ENCODE measurements around the gene MUC22. TPM values are rescaled to one million over a fixed set of nuclear protein-coding genes. Genes with fewer than 3 reads are reported as not detected.

The MUC22 gene
- total and polyA plus RNA-seq, 2 of the 4 experiments (the other 2 are of a cell fraction), result 0.02 TPM; not detected in 1

DNA sequence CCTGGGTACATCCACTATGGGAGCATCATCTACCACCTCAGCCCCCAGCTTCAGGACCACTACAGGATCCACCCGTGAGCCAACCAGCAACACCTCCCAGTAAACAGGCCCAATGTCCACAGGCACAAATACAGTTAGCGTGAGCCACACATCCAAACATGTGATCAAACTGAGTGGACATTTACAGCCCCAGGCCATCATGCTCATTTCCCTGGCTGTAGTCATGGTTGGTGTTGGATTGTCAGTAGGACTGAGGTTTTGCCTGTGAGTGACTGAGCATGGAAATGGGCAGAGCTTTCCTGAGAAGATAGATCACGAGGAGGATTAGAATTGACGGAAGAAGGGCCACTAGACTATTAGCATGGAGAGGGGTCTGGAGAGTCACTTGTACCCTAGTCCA lies 37.5 kb upstream of the MUC22 start:
- Histone ChIP-seq H3K56ac (ENCODE audit: extremely low read depth, insufficient read depth, low read length) (no peak overlapping the region), H3K79me1 (ENCODE audit: low read depth in 1 of 2, low read length in 2 of 2) (no peaks in the 10 kb centered on the region), H4K91ac (ENCODE audit: insufficient read depth, low read depth, low read length) (no peak overlapping the region), H3K9me3 (ENCODE audit: control insufficient read depth, insufficient read depth, low read length) (no peaks in the 10 kb centered on the region), H4K20me1 (ENCODE audit: insufficient read depth, low read length) (no peaks in the 10 kb centered on the region), H3K4me2 (ENCODE audit: low read depth, low read length) (no peak overlapping the region), H3K9me1 (ENCODE audit: insufficient read depth, low read length) (no peaks in the 10 kb centered on the region), H3K4me1 (ENCODE audit: control insufficient read depth, insufficient read depth, low read length) (no peaks in the 10 kb centered on the region), H3K36me3 (ENCODE audit: control insufficient read depth, insufficient read depth, low read length) (no peaks in the 10 kb centered on the region), H2BK5ac (ENCODE audit: low read depth, low read length, poor library complexity, severe bottlenecking) (no peak overlapping the region), H4K5ac (ENCODE audit: low read depth, low read length) (no peak overlapping the region), H3K14ac (replicated peaks; ENCODE audit: low read depth, low read length) (no peak overlapping the region), H2AK5ac (ENCODE audit: low read depth, low read length) (no peak overlapping the region), H3K9ac (ENCODE audit: low read depth, low read length) (no peak overlapping the region), H2BK120ac (ENCODE audit: low read depth, low read length) (no peak overlapping the region), H3K27ac (ENCODE audit: insufficient read depth, low read length) (no peak overlapping the region), H2BK20ac (ENCODE audit: low read depth, low read length) (no peak overlapping the region), H2BK15ac (ENCODE audit: low read depth, low read length) (no peak overlapping the region), H3K18ac (ENCODE audit: low read depth, low read length) (no peak overlapping the region), H2AK9ac (replicated peaks; ENCODE audit: low read depth, low read length, poor library complexity) (peak overlapping the region; percentile 5), H3K23ac (ENCODE audit: low read depth, low read length) (no peak overlapping the region), H2AFZ (replicated peaks; ENCODE audit: low read length, poor library complexity) (no peak overlapping the region), H4K8ac (ENCODE audit: low read depth in 2 of 2, low read length in 2 of 2) (no peak overlapping the region), H3K4ac (ENCODE audit: low read depth, low read length) (no peak overlapping the region), H3K27me3 (ENCODE audit: control insufficient read depth, insufficient read depth, low read length) (peaks cover 19% of the 10 kb centered on the region), H3K4me3 (ENCODE audit: insufficient read depth, low read depth, low read length) (no peak overlapping the region)
- dilution Hi-C loops (cut with HindIII; ENCODE audit: low sequenced_read_pairs, unreplicated experiment), result no loop called here
- no CpG with 5 or more reads among the region's 4 CpGs for WGBS, 2 experiments (ENCODE audit: extremely low coverage in 2 of 2, insufficient read length in 1 of 2)
- in situ Hi-C loops (cut with MboI; ENCODE audit: low sequenced_read_pairs), result no loop called here
- DNase-seq, result no peak
- BruUV-seq (replicated peaks), result no TSS peak
- intact Hi-C loops (cut with micrococcal nuclease), result no loop called here
- CTCF ChIA-PET, result no interaction called here
- ATAC-seq (ENCODE audit: low read depth), result no peak
- POLR2A ChIA-PET (ENCODE audit: unreplicated experiment), result no interaction called here
- TF ChIP-seq, protein P1, sequence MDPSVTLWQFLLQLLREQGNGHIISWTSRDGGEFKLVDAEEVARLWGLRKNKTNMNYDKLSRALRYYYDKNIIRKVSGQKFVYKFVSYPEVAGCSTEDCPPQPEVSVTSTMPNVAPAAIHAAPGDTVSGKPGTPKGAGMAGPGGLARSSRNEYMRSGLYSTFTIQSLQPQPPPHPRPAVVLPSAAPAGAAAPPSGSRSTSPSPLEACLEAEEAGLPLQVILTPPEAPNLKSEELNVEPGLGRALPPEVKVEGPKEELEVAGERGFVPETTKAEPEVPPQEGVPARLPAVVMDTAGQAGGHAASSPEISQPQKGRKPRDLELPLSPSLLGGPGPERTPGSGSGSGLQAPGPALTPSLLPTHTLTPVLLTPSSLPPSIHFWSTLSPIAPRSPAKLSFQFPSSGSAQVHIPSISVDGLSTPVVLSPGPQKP (IDR thresholded peaks at IDR 0.05; ENCODE audit: borderline replicate concordance, low read depth, low read length), result no peak
- TF ChIP-seq MAFK (IDR thresholded peaks at IDR 0.05; ENCODE audit: low read depth, low read length), result no peak
- TF ChIP-seq RFX5 (IDR thresholded peaks at IDR 0.05; ENCODE audit: low read depth, low read length), result no peak
- TF ChIP-seq CHD1 (IDR thresholded peaks at IDR 0.05; ENCODE audit: low read depth, low read length), result no peak
- TF ChIP-seq, protein P2, sequence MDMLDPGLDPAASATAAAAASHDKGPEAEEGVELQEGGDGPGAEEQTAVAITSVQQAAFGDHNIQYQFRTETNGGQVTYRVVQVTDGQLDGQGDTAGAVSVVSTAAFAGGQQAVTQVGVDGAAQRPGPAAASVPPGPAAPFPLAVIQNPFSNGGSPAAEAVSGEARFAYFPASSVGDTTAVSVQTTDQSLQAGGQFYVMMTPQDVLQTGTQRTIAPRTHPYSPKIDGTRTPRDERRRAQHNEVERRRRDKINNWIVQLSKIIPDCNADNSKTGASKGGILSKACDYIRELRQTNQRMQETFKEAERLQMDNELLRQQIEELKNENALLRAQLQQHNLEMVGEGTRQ (IDR thresholded peaks at IDR 0.05; ENCODE audit: low read depth, low read length), result no peak

Measured in IMR-90 (cell line).